SK-N-SH (cell line): ENCODE results near the gene AUTS2. TPM values are rescaled to one million over a fixed set of nuclear protein-coding genes. Genes with fewer than 3 reads are reported as not detected.

Source experiments
- CTCF ChIA-PET: fragments of 300-600, 350-600 bp; formaldehyde crosslinking; extraction: SDS; loops from one replicate; lab custom pipeline; 2021; lab: Yijun Ruan, JAX
- POLR2A ChIA-PET: fragments of 350-600 bp; sonication (Branson Sonifier 250); formaldehyde crosslinking; extraction: SDS; loops from one replicate; lab custom pipeline; 2020; ENCODE audit warnings: antibody characterized with exemption, inconsistent platforms; lab: Yijun Ruan, JAX
- DNase-seq: peaks from one replicate; pipeline ENCODE4 v3.0.0; 2012
- H2AFZ ChIP-seq: fragments of 200-600 bp; sonication (generic); 2 replicates; pipeline ENCODE4 v1.8.1; 2016; ENCODE audit warnings: antibody characterized with exemption, mild to moderate bottlenecking, low read depth
- H3F3A ChIP-seq: fragments of 200-600 bp; sonication (generic); replicated peaks from 2 replicates; pipeline ENCODE3; 2016; ENCODE audit warnings: antibody characterized with exemption, mild to moderate bottlenecking; ENCODE audit not compliant: insufficient read depth
- H3K27ac ChIP-seq, 2 experiments: fragments of 200-500 bp in 1 of 2; fragments of 200-600 bp in 1 of 2; sonication (Bioruptor generic) in 1 of 2; sonication (generic), shearing (Covaris generic) in 1 of 2; 2 replicates each; pipeline versions ENCODE4 v1.5.1 to v1.6.1; 2014 to 2016; ENCODE audit warnings: low read depth in 2 of 2, inconsistent platforms in 1 of 2, low read length in 1 of 2, mild to moderate bottlenecking in 1 of 2, mixed read lengths in 1 of 2
- H3K27me3 ChIP-seq: fragments of 200-600 bp; sonication (generic), shearing (Covaris generic); 2 replicates; pipeline ENCODE4 v1.6.1; 2016; ENCODE audit warnings: mixed run types; ENCODE audit not compliant: insufficient read depth
- H3K36me3 ChIP-seq, 2 experiments: fragments of 200-500 bp in 1 of 2; fragments of 200-600 bp in 1 of 2; sonication (Bioruptor generic) in 1 of 2; sonication (generic) in 1 of 2; replicated peaks in 1 of 2; 2 replicates each; pipeline versions ENCODE3 to v1.5.1; 2014 to 2016; ENCODE audit warnings: low read length in 1 of 2, mild to moderate bottlenecking in 1 of 2; ENCODE audit not compliant: insufficient read depth in 2 of 2, control insufficient read depth in 1 of 2
- H3K4me1 ChIP-seq, 2 experiments: fragments of 200-500 bp in 1 of 2; fragments of 200-600 bp in 1 of 2; sonication (Bioruptor generic) in 1 of 2; sonication (generic), shearing (Covaris generic) in 1 of 2; 2 replicates each; pipeline versions ENCODE4 v1.5.1 to v1.6.1; 2014 to 2016; ENCODE audit warnings: low read depth in 1 of 2, low read length in 1 of 2, mixed run types in 1 of 2; ENCODE audit not compliant: insufficient read depth in 2 of 2, control insufficient read depth in 1 of 2
- H3K4me2 ChIP-seq: fragments of 200-600 bp; sonication (generic), shearing (Covaris generic); 2 replicates; pipeline ENCODE4 v1.6.1; 2017; ENCODE audit warnings: mixed run types
- H3K4me3 ChIP-seq, 2 experiments: fragments of 200-500 bp in 1 of 2; fragments of 200-600 bp in 1 of 2; sonication (Bioruptor generic) in 1 of 2; sonication (generic), shearing (Covaris generic) in 1 of 2; 2 replicates each; pipeline versions ENCODE4 v1.5.1 to v1.8.1; 2014 to 2016; ENCODE audit warnings: low read depth in 2 of 2, inconsistent platforms in 1 of 2, low read length in 1 of 2, mild to moderate bottlenecking in 1 of 2, mixed read lengths in 1 of 2, moderate library complexity in 1 of 2
- H3K79me2 ChIP-seq: fragments of 200-600 bp; sonication (generic); 2 replicates; pipeline ENCODE4 v1.8.1; 2017; ENCODE audit warnings: mild to moderate bottlenecking; ENCODE audit not compliant: insufficient read depth
- H3K9ac ChIP-seq: fragments of 200-600 bp; sonication (generic); 2 replicates; pipeline ENCODE4 v1.6.1; 2017; ENCODE audit warnings: mixed run types
- H3K9me2 ChIP-seq: fragments of 200-600 bp; sonication (generic); 2 replicates; pipeline ENCODE4 v1.6.1; 2017; ENCODE audit warnings: mixed run types
- H3K9me3 ChIP-seq: fragments of 200-600 bp; sonication (generic); 2 replicates; pipeline ENCODE4 v1.6.1; 2017; ENCODE audit warnings: mixed run types, mild to moderate bottlenecking, moderate library complexity
- H4K20me1 ChIP-seq: fragments of 200-600 bp; sonication (generic); 2 replicates; pipeline ENCODE4 v1.6.1; 2017; ENCODE audit warnings: mild to moderate bottlenecking, mixed run types; ENCODE audit not compliant: insufficient read depth
- ELF1 ChIP-seq: IDR thresholded peaks from 2 replicates; pipeline ENCODE4 v1.4.0; 2012
- EP300 ChIP-seq, 2 experiments: IDR thresholded peaks; 2 replicates each; pipeline versions ENCODE4 v1.4.0 to v1.6.1; 2012; ENCODE audit warnings: borderline replicate concordance in 1 of 2, low read depth in 1 of 2, low read length in 1 of 2
- EZH2phosphoT487 ChIP-seq: fragments of 200-600 bp; sonication (generic); IDR thresholded peaks from 2 replicates; pipeline ENCODE4 v1.6.1; 2017; ENCODE audit warnings: low read depth, mixed run types, mild to moderate bottlenecking, antibody characterized with exemption, moderate library complexity, borderline replicate concordance
- FOXJ3 ChIP-seq: sonication (generic); formaldehyde crosslinking; IDR thresholded peaks from 2 replicates; pipeline ENCODE4 v1.5.1; 2020; ENCODE audit warnings: mild to moderate bottlenecking, missing genetic modification reagents
- FOXM1 ChIP-seq: IDR thresholded peaks from 2 replicates; pipeline ENCODE4 v1.4.0; 2012; ENCODE audit warnings: low read depth, mild to moderate bottlenecking
- JUND ChIP-seq: IDR thresholded peaks from 2 replicates; pipeline ENCODE4 v1.4.0; 2012
- MAX ChIP-seq: IDR thresholded peaks from 2 replicates; pipeline ENCODE4 v1.4.0; 2012; ENCODE audit warnings: low read depth
- MXI1 ChIP-seq: IDR thresholded peaks from 2 replicates; pipeline ENCODE4 v1.6.1; 2012; ENCODE audit warnings: mild to moderate bottlenecking, low read depth, low read length, improper control_type of control experiment
- NFIC ChIP-seq: IDR thresholded peaks from 2 replicates; pipeline ENCODE4 v1.4.0; 2012; ENCODE audit warnings: borderline replicate concordance
- NRF1 ChIP-seq: IDR thresholded peaks from 2 replicates; pipeline ENCODE4 v1.6.1; 2012; ENCODE audit warnings: low read depth, mild to moderate bottlenecking, low read length
- POLR2AphosphoS5 ChIP-seq: IDR thresholded peaks from 2 replicates; pipeline ENCODE4 v1.6.1; 2012; ENCODE audit warnings: low read depth, low read length
- REST ChIP-seq: IDR thresholded peaks from 2 replicates; pipeline ENCODE4 v1.6.1; 2012; ENCODE audit warnings: mild to moderate bottlenecking, low read depth, low read length, moderate library complexity
- RXRA ChIP-seq: IDR thresholded peaks from 2 replicates; pipeline ENCODE4 v1.4.0; 2012; ENCODE audit warnings: low read depth, mild to moderate bottlenecking, borderline replicate concordance
- SIN3A ChIP-seq: IDR thresholded peaks from 2 replicates; pipeline ENCODE4 v1.6.1; 2012; ENCODE audit warnings: low read depth, mild to moderate bottlenecking, low read length, moderate library complexity, borderline replicate concordance
- TAF1 ChIP-seq: IDR thresholded peaks from 2 replicates; pipeline ENCODE4 v1.6.1; 2012; ENCODE audit warnings: low read depth, mild to moderate bottlenecking, low read length, moderate library complexity, borderline replicate concordance
- TCF12 ChIP-seq: IDR thresholded peaks from 2 replicates; pipeline ENCODE4 v1.4.0; 2012
- TEAD4 ChIP-seq: IDR thresholded peaks from 2 replicates; pipeline ENCODE4 v1.4.0; 2012; ENCODE audit warnings: mild to moderate bottlenecking, borderline replicate concordance; ENCODE audit not compliant: insufficient read depth
- USF1 ChIP-seq: IDR thresholded peaks from 2 replicates; pipeline ENCODE4 v1.4.0; 2012; ENCODE audit warnings: low read depth, borderline replicate concordance
- USF2 ChIP-seq: fragments of 150-350 bp; IDR thresholded peaks from 2 replicates; pipeline ENCODE4 v1.6.1; 2017; ENCODE audit warnings: antibody characterized with exemption, low read length, low read depth, borderline replicate concordance
- ZBTB33 ChIP-seq: IDR thresholded peaks from 2 replicates; pipeline ENCODE4 v1.4.0; 2012; ENCODE audit warnings: low read depth, borderline replicate concordance
- WGBS: methylation state at CpG from one replicate; pipeline ENCODE4 v1.1.6; 2017; ENCODE audit warnings: low lambda C conversion rate; 5-methylcytosine and 5-hydroxymethylcytosine counted together
- polyA plus RNA-seq, 3 experiments: library from polyadenylated mRNA; depleted of rRNA; stranded (reverse); fragments of >200 nt; gene quantifications; 2 replicates each; pipeline ENCODE4 v1.2.3, GENCODE V29; 2012

The AUTS2 gene
- polyA plus RNA-seq, 1 of the 3 experiments (the other 2 are of a cell fraction) = 15.6 TPM

- Histone ChIP-seq H3K27ac (no peak overlapping the region), H3K9ac (no peak overlapping the region), H3K4me1 (peaks cover 0 to 6% of the 10 kb centered on the region in 2 experiments; a peak in 2 of 4 replicates), H2AFZ (no peak overlapping the region), H3K9me3 (no peaks in the 10 kb centered on the region), H3K36me3 (no peaks in the 10 kb centered on the region), H4K20me1 (no peaks in the 10 kb centered on the region), H3K79me2 (no peaks in the 10 kb centered on the region), H3K9me2 (no peaks in the 10 kb centered on the region), H3K27me3 (no peaks in the 10 kb centered on the region), H3F3A (no peaks in the 10 kb centered on the region), H3K4me2 (no peak overlapping the region), H3K4me3 (no peak overlapping the region)
- no peak for DNase-seq
- TF ChIP-seq USF2 = no peak
- no peak for TF ChIP-seq NFIC
- TF ChIP-seq ZBTB33 = no peak
- TF ChIP-seq EZH2phosphoT487 = no peak
- no peak for TF ChIP-seq FOXJ3 (CRISPR knock-in tag)
- no peak for TF ChIP-seq MAX
- no peak for TF ChIP-seq TCF12
- TF ChIP-seq USF1 = no peak
- TF ChIP-seq FOXM1 = no peak
- CTCF ChIA-PET = interaction anchor here (1.7 to 3.0 kb wide), 5 partner anchors 9 to 79 kb away, joined by 3 to 16 read pairs (median 10); no protein-coding TSS in a partner anchor
- POLR2A ChIA-PET = no interaction called here
- WGBS = 93% methylated on average over 2 of the region's 2 CpGs
Measured at GRCh38 chr7:70114806-70115205, 516.5 kb downstream of the AUTS2 start.

- Histone ChIP-seq H3K27ac (no peak overlapping the region), H3K9me2 (no peaks in the 10 kb centered on the region), H3K27me3 (no peaks in the 10 kb centered on the region), H3K79me2 (no peaks in the 10 kb centered on the region), H2AFZ (no peak overlapping the region), H3K36me3 (peaks cover 0 to 5% of the 10 kb centered on the region in 2 experiments), H3K4me3 (no peak overlapping the region), H3F3A (no peaks in the 10 kb centered on the region), H3K9me3 (0 out of 2 replicates have a peak, but pooled peaks cover 2% of the 10 kb centered on the region), H3K4me1 (peaks cover 0 to 6% of the 10 kb centered on the region in 2 experiments; a peak in 2 of 4 replicates), H3K9ac (no peak overlapping the region), H4K20me1 (no peaks in the 10 kb centered on the region), H3K4me2 (no peak overlapping the region)
- POLR2A ChIA-PET = no interaction called here
- TF ChIP-seq NRF1 (no peak), SIN3A (no peak), EP300 (IDR thresholded peaks at IDR 0.05; ENCODE audit: borderline replicate concordance in 1 of 2, low read depth in 1 of 2, low read length in 1 of 2) (no peak), RXRA (no peak), TEAD4 (no peak), REST (no peak), POLR2AphosphoS5 (no peak), NFIC (no peak), MXI1 (no peak), TAF1 (no peak), ELF1 (no peak), JUND (no peak)
- DNase-seq = no peak
- WGBS = 80% methylated on average over 2 of the region's 2 CpGs
- CTCF ChIA-PET = interaction anchor here (0.6 to 1.8 kb wide), 9 partner anchors 11 to 858 kb away, joined by 3 to 5 read pairs (median 4); no protein-coding TSS in a partner anchor
Measured at GRCh38 chr7:70116244-70116643, 518.0 kb downstream of the AUTS2 start.
